SK-N-SH (cell line): ENCODE measurements around the gene PXMP4. TPM values are rescaled to one million over a fixed set of nuclear protein-coding genes. Genes with fewer than 3 reads are reported as not detected.
A peak's percentile ranks its signal among the peaks of the same experiment; 100 is the strongest.

Experiments
- CTCF ChIA-PET: fragments of 300-600, 350-600 bp; formaldehyde crosslinking; extraction: SDS; loops from one replicate; lab custom pipeline; 2021; lab: Yijun Ruan, JAX
- POLR2A ChIA-PET: fragments of 350-600 bp; sonication (Branson Sonifier 250); formaldehyde crosslinking; extraction: SDS; loops from one replicate; lab custom pipeline; 2020; ENCODE audit warnings: antibody characterized with exemption, inconsistent platforms; lab: Yijun Ruan, JAX
- DNase-seq: peaks from one replicate; pipeline ENCODE4 v3.0.0; 2012
- H2AFZ ChIP-seq: fragments of 200-600 bp; sonication (generic); 2 replicates; pipeline ENCODE4 v1.8.1; 2016; ENCODE audit warnings: antibody characterized with exemption, mild to moderate bottlenecking, low read depth
- H3F3A ChIP-seq: fragments of 200-600 bp; sonication (generic); replicated peaks from 2 replicates; pipeline ENCODE3; 2016; ENCODE audit warnings: antibody characterized with exemption, mild to moderate bottlenecking; ENCODE audit not compliant: insufficient read depth
- H3K27ac ChIP-seq, 2 experiments: fragments of 200-500 bp in 1 of 2; fragments of 200-600 bp in 1 of 2; sonication (Bioruptor generic) in 1 of 2; sonication (generic), shearing (Covaris generic) in 1 of 2; 2 replicates each; pipeline versions ENCODE4 v1.5.1 to v1.6.1; 2014 to 2016; ENCODE audit warnings: low read depth in 2 of 2, inconsistent platforms in 1 of 2, low read length in 1 of 2, mild to moderate bottlenecking in 1 of 2, mixed read lengths in 1 of 2
- H3K27me3 ChIP-seq: fragments of 200-600 bp; sonication (generic), shearing (Covaris generic); 2 replicates; pipeline ENCODE4 v1.6.1; 2016; ENCODE audit warnings: mixed run types; ENCODE audit not compliant: insufficient read depth
- H3K36me3 ChIP-seq, 2 experiments: fragments of 200-500 bp in 1 of 2; fragments of 200-600 bp in 1 of 2; sonication (Bioruptor generic) in 1 of 2; sonication (generic) in 1 of 2; replicated peaks in 1 of 2; 2 replicates each; pipeline versions ENCODE3 to v1.5.1; 2014 to 2016; ENCODE audit warnings: low read length in 1 of 2, mild to moderate bottlenecking in 1 of 2; ENCODE audit not compliant: insufficient read depth in 2 of 2, control insufficient read depth in 1 of 2
- H3K4me1 ChIP-seq, 2 experiments: fragments of 200-500 bp in 1 of 2; fragments of 200-600 bp in 1 of 2; sonication (Bioruptor generic) in 1 of 2; sonication (generic), shearing (Covaris generic) in 1 of 2; 2 replicates each; pipeline versions ENCODE4 v1.5.1 to v1.6.1; 2014 to 2016; ENCODE audit warnings: low read depth in 1 of 2, low read length in 1 of 2, mixed run types in 1 of 2; ENCODE audit not compliant: insufficient read depth in 2 of 2, control insufficient read depth in 1 of 2
- H3K4me2 ChIP-seq: fragments of 200-600 bp; sonication (generic), shearing (Covaris generic); 2 replicates; pipeline ENCODE4 v1.6.1; 2017; ENCODE audit warnings: mixed run types
- H3K4me3 ChIP-seq, 2 experiments: fragments of 200-500 bp in 1 of 2; fragments of 200-600 bp in 1 of 2; sonication (Bioruptor generic) in 1 of 2; sonication (generic), shearing (Covaris generic) in 1 of 2; 2 replicates each; pipeline versions ENCODE4 v1.5.1 to v1.8.1; 2014 to 2016; ENCODE audit warnings: low read depth in 2 of 2, inconsistent platforms in 1 of 2, low read length in 1 of 2, mild to moderate bottlenecking in 1 of 2, mixed read lengths in 1 of 2, moderate library complexity in 1 of 2
- H3K79me2 ChIP-seq: fragments of 200-600 bp; sonication (generic); 2 replicates; pipeline ENCODE4 v1.8.1; 2017; ENCODE audit warnings: mild to moderate bottlenecking; ENCODE audit not compliant: insufficient read depth
- H3K9ac ChIP-seq: fragments of 200-600 bp; sonication (generic); 2 replicates; pipeline ENCODE4 v1.6.1; 2017; ENCODE audit warnings: mixed run types
- H3K9me2 ChIP-seq: fragments of 200-600 bp; sonication (generic); 2 replicates; pipeline ENCODE4 v1.6.1; 2017; ENCODE audit warnings: mixed run types
- H3K9me3 ChIP-seq: fragments of 200-600 bp; sonication (generic); 2 replicates; pipeline ENCODE4 v1.6.1; 2017; ENCODE audit warnings: mixed run types, mild to moderate bottlenecking, moderate library complexity
- H4K20me1 ChIP-seq: fragments of 200-600 bp; sonication (generic); 2 replicates; pipeline ENCODE4 v1.6.1; 2017; ENCODE audit warnings: mild to moderate bottlenecking, mixed run types; ENCODE audit not compliant: insufficient read depth
- CHD2 ChIP-seq: fragments of 150-350 bp; IDR thresholded peaks from 2 replicates; pipeline ENCODE4 v1.6.1; 2018; ENCODE audit warnings: low read length; ENCODE audit not compliant: partially characterized antibody
- ELF1 ChIP-seq: IDR thresholded peaks from 2 replicates; pipeline ENCODE4 v1.4.0; 2012
- FOSL2 ChIP-seq: IDR thresholded peaks from 2 replicates; pipeline ENCODE4 v1.4.0; 2012; ENCODE audit warnings: low read depth, mild to moderate bottlenecking, moderate library complexity, borderline replicate concordance
- FOXJ3 ChIP-seq: sonication (generic); formaldehyde crosslinking; IDR thresholded peaks from 2 replicates; pipeline ENCODE4 v1.5.1; 2020; ENCODE audit warnings: mild to moderate bottlenecking, missing genetic modification reagents
- FOXM1 ChIP-seq: IDR thresholded peaks from 2 replicates; pipeline ENCODE4 v1.4.0; 2012; ENCODE audit warnings: low read depth, mild to moderate bottlenecking
- GATA2 ChIP-seq: sonication (generic); formaldehyde crosslinking; IDR thresholded peaks from 2 replicates; pipeline ENCODE4 v1.5.0; 2020; ENCODE audit warnings: mild to moderate bottlenecking, missing genetic modification reagents
- MAX ChIP-seq: IDR thresholded peaks from 2 replicates; pipeline ENCODE4 v1.4.0; 2012; ENCODE audit warnings: low read depth
- MEF2A ChIP-seq: IDR thresholded peaks from 2 replicates; pipeline ENCODE4 v1.4.0; 2012; ENCODE audit warnings: low read depth, borderline replicate concordance
- MXI1 ChIP-seq: IDR thresholded peaks from 2 replicates; pipeline ENCODE4 v1.6.1; 2012; ENCODE audit warnings: mild to moderate bottlenecking, low read depth, low read length, improper control_type of control experiment
- PBX3 ChIP-seq: IDR thresholded peaks from 2 replicates; pipeline ENCODE4; 2012
- POLR2AphosphoS5 ChIP-seq: IDR thresholded peaks from 2 replicates; pipeline ENCODE4 v1.6.1; 2012; ENCODE audit warnings: low read depth, low read length
- RFX5 ChIP-seq: IDR thresholded peaks from 2 replicates; pipeline ENCODE4 v1.6.1; 2012; ENCODE audit warnings: mild to moderate bottlenecking, improper control_type of control experiment, low read length
- SIN3A ChIP-seq: IDR thresholded peaks from 2 replicates; pipeline ENCODE4 v1.6.1; 2012; ENCODE audit warnings: low read depth, mild to moderate bottlenecking, low read length, moderate library complexity, borderline replicate concordance
- SMC3 ChIP-seq: IDR thresholded peaks from 2 replicates; pipeline ENCODE4 v1.6.1; 2012; ENCODE audit warnings: low read depth, low read length, improper control_type of control experiment
- TCF12 ChIP-seq: IDR thresholded peaks from 2 replicates; pipeline ENCODE4 v1.4.0; 2012
- TEAD4 ChIP-seq: IDR thresholded peaks from 2 replicates; pipeline ENCODE4 v1.4.0; 2012; ENCODE audit warnings: mild to moderate bottlenecking, borderline replicate concordance; ENCODE audit not compliant: insufficient read depth
- WGBS: methylation state at CpG from one replicate; pipeline ENCODE4 v1.1.6; 2017; ENCODE audit warnings: low lambda C conversion rate; 5-methylcytosine and 5-hydroxymethylcytosine counted together
- polyA plus RNA-seq, 3 experiments: library from polyadenylated mRNA; depleted of rRNA; stranded (reverse); fragments of >200 nt; gene quantifications; 2 replicates each; pipeline ENCODE4 v1.2.3, GENCODE V29; 2012
- TF ChIP-seq, protein P1 (sequence below): IDR thresholded peaks from 2 replicates; pipeline ENCODE4 v1.6.1; 2012; ENCODE audit warnings: mild to moderate bottlenecking, low read depth, low read length, moderate library complexity

The PXMP4 gene
- polyA plus RNA-seq, 1 of the 3 experiments (the other 2 are of a cell fraction): 5.6 TPM

- Histone ChIP-seq H3K9me3 (no peaks in the 10 kb centered on the region), H3K9me2 (no peaks in the 10 kb centered on the region), H3K4me3 (peak within 1 kb of the TSS; percentile 61 to 79), H3K79me2 (peaks cover 10% of the 10 kb centered on the region; the same call in 1 of the 2 replicates), H3K36me3 (peaks cover 0 to 11% of the 10 kb centered on the region in 2 experiments), H3K4me1 (peaks cover 8 to 28% of the 10 kb centered on the region in 2 experiments; a peak in 2 of 4 replicates), H3K4me2 (peak within 1 kb of the TSS; percentile 99), H3F3A (peaks cover 8% of the 10 kb centered on the region), H3K27me3 (no peaks in the 10 kb centered on the region), H3K9ac (peak within 1 kb of the TSS; percentile 68), H3K27ac (peak within 1 kb of the TSS; percentile 37 to 87; a peak in 3 of 4 replicates), H2AFZ (peak within 1 kb of the TSS; percentile 74), H4K20me1 (0 out of 2 replicates have a peak, but pooled peaks cover 4% of the 10 kb centered on the region)
- DNase-seq: peak; percentile 96
- TF ChIP-seq POLR2AphosphoS5 (0 out of 2 replicates have a peak, but pooled peaks have one; percentile 42), TEAD4 (no peak), SMC3 (no peak), GATA2 (CRISPR knock-in tag) (no peak), MXI1 (peak; percentile 65; the same call in 1 of the 2 replicates), MAX (peak; percentile 39; the same call in 1 of the 2 replicates), PBX3 (no peak), FOXM1 (no peak), FOSL2 (no peak), TCF12 (no peak), ELF1 (no peak), RFX5 (no peak), FOXJ3 (CRISPR knock-in tag) (no peak), SIN3A (no peak), CHD2 (no peak), MEF2A (no peak)
- TF ChIP-seq, protein P1, sequence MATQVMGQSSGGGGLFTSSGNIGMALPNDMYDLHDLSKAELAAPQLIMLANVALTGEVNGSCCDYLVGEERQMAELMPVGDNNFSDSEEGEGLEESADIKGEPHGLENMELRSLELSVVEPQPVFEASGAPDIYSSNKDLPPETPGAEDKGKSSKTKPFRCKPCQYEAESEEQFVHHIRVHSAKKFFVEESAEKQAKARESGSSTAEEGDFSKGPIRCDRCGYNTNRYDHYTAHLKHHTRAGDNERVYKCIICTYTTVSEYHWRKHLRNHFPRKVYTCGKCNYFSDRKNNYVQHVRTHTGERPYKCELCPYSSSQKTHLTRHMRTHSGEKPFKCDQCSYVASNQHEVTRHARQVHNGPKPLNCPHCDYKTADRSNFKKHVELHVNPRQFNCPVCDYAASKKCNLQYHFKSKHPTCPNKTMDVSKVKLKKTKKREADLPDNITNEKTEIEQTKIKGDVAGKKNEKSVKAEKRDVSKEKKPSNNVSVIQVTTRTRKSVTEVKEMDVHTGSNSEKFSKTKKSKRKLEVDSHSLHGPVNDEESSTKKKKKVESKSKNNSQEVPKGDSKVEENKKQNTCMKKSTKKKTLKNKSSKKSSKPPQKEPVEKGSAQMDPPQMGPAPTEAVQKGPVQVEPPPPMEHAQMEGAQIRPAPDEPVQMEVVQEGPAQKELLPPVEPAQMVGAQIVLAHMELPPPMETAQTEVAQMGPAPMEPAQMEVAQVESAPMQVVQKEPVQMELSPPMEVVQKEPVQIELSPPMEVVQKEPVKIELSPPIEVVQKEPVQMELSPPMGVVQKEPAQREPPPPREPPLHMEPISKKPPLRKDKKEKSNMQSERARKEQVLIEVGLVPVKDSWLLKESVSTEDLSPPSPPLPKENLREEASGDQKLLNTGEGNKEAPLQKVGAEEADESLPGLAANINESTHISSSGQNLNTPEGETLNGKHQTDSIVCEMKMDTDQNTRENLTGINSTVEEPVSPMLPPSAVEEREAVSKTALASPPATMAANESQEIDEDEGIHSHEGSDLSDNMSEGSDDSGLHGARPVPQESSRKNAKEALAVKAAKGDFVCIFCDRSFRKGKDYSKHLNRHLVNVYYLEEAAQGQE: no peak
- ChIA-PET POLR2A (interaction anchor here (0.5 to 1.7 kb wide), 2 partner anchors 11 to 883 kb away, joined by 3 to 7 read pairs; no protein-coding TSS in a partner anchor), CTCF (interaction anchor here (0.6 to 0.9 kb wide), 3 partner anchors 11 to 58 kb away, joined by 3 read pairs; no protein-coding TSS in a partner anchor)
- 26% methylated on average over 24 of the region's 73 CpGs for WGBS
These were observed 45.6 kb downstream of the PXMP4 start, which contains the start of gene NECAB3 for GRCh38 chr20:33674294-33675135. Gene NECAB3, minus strand, starts transcription at chr20:33674428. Its CDS starts 76 bp downstream, at chr20:33674352.
